Brain microvascular endothelial cell (primary cell): Measurements from ENCODE around the gene WDR37.

Experiments
- DNase-seq: peaks from one replicate; pipeline ENCODE4 v3.0.0-alpha.2; 2020
- H3K27ac ChIP-seq: fragments of 250-450 bp; sonication (Bioruptor Pico); 2 replicates; pipeline ENCODE4 v1.5.1; 2020; ENCODE audit warnings: mild to moderate bottlenecking, moderate library complexity
- H3K27me3 ChIP-seq: fragments of 250-450 bp; sonication (Bioruptor Pico); replicated peaks from 2 replicates; pipeline ENCODE4 v1.5.1; 2020; ENCODE audit warnings: mild to moderate bottlenecking
- H3K36me3 ChIP-seq: fragments of 250-450 bp; sonication (Bioruptor Pico); replicated peaks from 2 replicates; pipeline ENCODE4 v1.5.1; 2020; ENCODE audit warnings: mild to moderate bottlenecking
- H3K4me3 ChIP-seq: 2 replicates; pipeline ENCODE4 v1.5.1; 2011; ENCODE audit warnings: low read depth, mild to moderate bottlenecking, control low read depth, low read length, moderate library complexity
- CTCF ChIP-seq: IDR thresholded peaks from 2 replicates; pipeline ENCODE4 v1.5.1; 2011; ENCODE audit warnings: low read depth, mild to moderate bottlenecking, moderate library complexity, low read length, control low read depth, inconsistent platforms; ENCODE audit errors: missing control alignments
- in situ Hi-C: cut with HindIII; loops from 2 replicates; pipeline ENCODE4 v1.10.0; 2017; ENCODE audit warnings: low sequenced_read_pairs, low pct_ligation_motif_present

The WDR37 gene

GRCh38 chr10:1124796-1125195 is 68.6 kb downstream of the WDR37 start:
- TF ChIP-seq CTCF = no peak
- DNase-seq = no peak
- H3K4me3 ChIP-seq = no peak overlapping the region
- no peaks in the 10 kb centered on the region for H3K27me3 ChIP-seq
- peaks cover 56% of the 10 kb centered on the region for H3K36me3 ChIP-seq
- in situ Hi-C loops = no loop called here
- H3K27ac ChIP-seq = no peak overlapping the region

GRCh38 chr10:1126461-1126860 is 70.3 kb downstream of the WDR37 start:
- Histone ChIP-seq H3K4me3 (no peak overlapping the region), H3K27ac (no peak overlapping the region), H3K36me3 (peaks cover 61% of the 10 kb centered on the region), H3K27me3 (no peaks in the 10 kb centered on the region)
- in situ Hi-C loops = no loop called here
- TF ChIP-seq CTCF = no peak
- DNase-seq = no peak

GRCh38 chr10:1127629-1128028 is 71.4 kb downstream of the WDR37 start:
- H3K36me3 ChIP-seq = peaks cover 51% of the 10 kb centered on the region
- no peak overlapping the region for H3K4me3 ChIP-seq
- DNase-seq = no peak
- in situ Hi-C loops = no loop called here
- no peak for TF ChIP-seq CTCF
- no peaks in the 10 kb centered on the region for H3K27me3 ChIP-seq
- no peak overlapping the region for H3K27ac ChIP-seq

GRCh38 chr10:1128115-1128514 is 71.9 kb downstream of the WDR37 start:
- peaks cover 49% of the 10 kb centered on the region for H3K36me3 ChIP-seq
- no peak for DNase-seq
- no peak for TF ChIP-seq CTCF

GRCh38 chr10:1128649-1129048 is 72.5 kb downstream of the WDR37 start:
- H3K36me3 ChIP-seq = peaks cover 49% of the 10 kb centered on the region
- in situ Hi-C loops = no loop called here
- H3K27ac ChIP-seq = no peak overlapping the region
- TF ChIP-seq CTCF = no peak
- H3K4me3 ChIP-seq = no peak overlapping the region
- no peak for DNase-seq
- H3K27me3 ChIP-seq = no peaks in the 10 kb centered on the region

More at GRCh38 chr10:1128115-1128514, 71.9 kb downstream of the WDR37 start:
- in situ Hi-C loops = no loop called here
- Histone ChIP-seq H3K4me3 (no peak overlapping the region), H3K27ac (no peak overlapping the region), H3K27me3 (no peaks in the 10 kb centered on the region)

GRCh38 chr10:1130226-1130625 is 74.0 kb downstream of the WDR37 start:
- in situ Hi-C loops = no loop called here
- no peak overlapping the region for H3K4me3 ChIP-seq
- peaks cover 39% of the 10 kb centered on the region for H3K36me3 ChIP-seq

More at GRCh38 chr10:1130226-1130625, 74.0 kb downstream of the WDR37 start:
- no peaks in the 10 kb centered on the region for H3K27me3 ChIP-seq
- DNase-seq = no peak
- TF ChIP-seq CTCF = no peak
- no peak overlapping the region for H3K27ac ChIP-seq
